DND-41 (cell line): ENCODE results near the gene SELENOH.

Experiments
- ATAC-seq: fragments of 200-7000 bp; cut with Tn5 transposase; 3 replicates; pipeline ENCODE4 v1.9.1; 2021; ENCODE audit warnings: low read depth; ENCODE audit not compliant: insufficient read depth
- DNase-seq: peaks from one replicate; pipeline ENCODE4 v3.0.0-alpha.2; 2020
- H2AFZ ChIP-seq: 2 replicates; pipeline ENCODE4 v1.6.0; 2012; ENCODE audit warnings: low read depth, low read length
- H3K27ac ChIP-seq: 2 replicates; pipeline ENCODE4 v1.5.1; 2012; ENCODE audit warnings: low read length, inconsistent platforms
- H3K27me3 ChIP-seq: fragments of 200-600 bp; sonication (generic); 2 replicates; pipeline ENCODE4 v1.6.0; 2012; ENCODE audit warnings: low read length, mild to moderate bottlenecking, inconsistent platforms; ENCODE audit not compliant: insufficient read depth, poor library complexity
- H3K36me3 ChIP-seq: 2 replicates; pipeline ENCODE4 v1.5.1; 2012; ENCODE audit warnings: low read length, inconsistent platforms; ENCODE audit not compliant: insufficient read depth
- H3K4me1 ChIP-seq: 2 replicates; pipeline ENCODE4 v1.5.1; 2012; ENCODE audit warnings: mild to moderate bottlenecking, low read length; ENCODE audit not compliant: insufficient read depth
- H3K4me2 ChIP-seq: 2 replicates; pipeline ENCODE4 v1.6.0; 2012; ENCODE audit warnings: mild to moderate bottlenecking, moderate library complexity, low read length, inconsistent platforms; ENCODE audit not compliant: insufficient read depth
- H3K4me3 ChIP-seq, 2 experiments: fragments of 200-600 bp in 1 of 2; shearing (Covaris generic) in 1 of 2; 2 replicates each; pipeline ENCODE4 v1.5.1; 2012 to 2016; ENCODE audit warnings: inconsistent platforms in 2 of 2, low read length in 2 of 2, mild to moderate bottlenecking in 2 of 2, low read depth in 1 of 2, moderate library complexity in 1 of 2
- H3K79me2 ChIP-seq: 2 replicates; pipeline ENCODE4 v1.6.0; 2012; ENCODE audit warnings: low read length, inconsistent platforms; ENCODE audit not compliant: insufficient read depth
- H3K9ac ChIP-seq: 2 replicates; pipeline ENCODE4 v1.6.0; 2012; ENCODE audit warnings: low read depth, mild to moderate bottlenecking, inconsistent platforms, low read length, moderate library complexity
- H3K9me3 ChIP-seq: 2 replicates; pipeline ENCODE4 v1.5.1; 2012; ENCODE audit warnings: low read length, moderate library complexity, mild to moderate bottlenecking, inconsistent platforms; ENCODE audit not compliant: insufficient read depth, severe bottlenecking
- H4K20me1 ChIP-seq: 2 replicates; pipeline ENCODE4 v1.6.0; 2012; ENCODE audit warnings: low read length; ENCODE audit not compliant: insufficient read depth
- CTCF ChIP-seq: IDR thresholded peaks from 2 replicates; pipeline ENCODE4 v1.5.1; 2012; ENCODE audit warnings: borderline replicate concordance, low read length, moderate library complexity, mild to moderate bottlenecking; ENCODE audit not compliant: poor library complexity, severe bottlenecking; ENCODE audit errors: extremely low read depth
- EZH2 ChIP-seq: IDR thresholded peaks from 3 replicates; pipeline ENCODE4 v1.6.1; 2012; ENCODE audit warnings: borderline replicate concordance, low read depth, mild to moderate bottlenecking, moderate library complexity, low read length, inconsistent platforms; ENCODE audit not compliant: severe bottlenecking

Gene SELENOH

DNA sequence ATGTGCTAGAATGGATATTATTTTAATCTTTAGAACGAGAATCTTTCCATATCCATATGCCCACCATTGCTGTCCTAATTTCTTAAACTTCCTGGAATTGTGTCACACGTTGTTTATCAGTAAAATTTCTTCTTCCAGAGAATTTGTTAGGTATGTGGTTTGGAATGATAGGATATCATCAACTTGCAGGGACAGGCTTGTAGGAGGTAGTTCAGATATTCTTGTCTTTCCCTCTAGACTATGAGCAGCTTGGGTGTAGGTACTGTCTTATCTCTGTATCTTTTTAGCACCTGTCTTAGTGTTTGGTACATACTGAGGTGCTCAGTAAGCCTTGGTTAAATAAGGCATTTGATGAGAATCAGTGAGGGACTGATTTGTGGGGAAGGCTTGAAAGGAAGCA, 23.7 kb downstream of the SELENOH start:
- ATAC-seq (no peak), DNase-seq (no peak)
- H3K4me1 ChIP-seq: peaks cover 11% of the 10 kb centered on the region; the same call in 1 of the 2 replicates
- H3K27me3 ChIP-seq: no peaks in the 10 kb centered on the region
- no peaks in the 10 kb centered on the region for H3K36me3 ChIP-seq
- H3K4me2 ChIP-seq: peak overlapping the region; percentile 57; the same call in 1 of the 2 replicates
- H4K20me1 ChIP-seq: no peaks in the 10 kb centered on the region
- H3K9me3 ChIP-seq: no peaks in the 10 kb centered on the region
- H2AFZ ChIP-seq: no peak overlapping the region
- H3K27ac ChIP-seq: no peak overlapping the region
- TF ChIP-seq CTCF: no peak
- H3K79me2 ChIP-seq: peaks cover 58% of the 10 kb centered on the region
- no peak overlapping the region for H3K9ac ChIP-seq
- no peak overlapping the region for H3K4me3 ChIP-seq

DNA sequence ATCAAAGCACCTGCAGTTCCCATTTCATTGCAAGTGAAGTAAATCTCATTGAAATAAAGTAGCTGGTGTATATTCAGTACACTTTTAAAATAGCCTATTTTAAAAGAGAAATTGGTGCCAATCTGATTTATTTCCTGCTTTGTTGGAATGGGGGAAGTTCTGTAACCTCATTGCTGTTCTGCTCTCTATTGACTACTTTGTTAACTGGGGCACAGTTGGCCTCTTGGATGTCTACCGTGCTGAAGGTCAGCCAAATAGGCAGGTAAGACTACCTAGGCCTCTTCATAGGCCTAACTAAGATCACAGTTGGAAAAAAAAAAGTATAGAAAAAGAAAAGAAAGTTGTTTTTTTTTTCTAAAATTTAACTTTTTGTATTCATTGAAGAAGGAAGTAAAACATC, 29.5 kb downstream of the SELENOH start:
- Histone ChIP-seq H3K4me3 (no peak overlapping the region), H3K27me3 (no peaks in the 10 kb centered on the region), H2AFZ (no peak overlapping the region), H4K20me1 (no peaks in the 10 kb centered on the region), H3K36me3 (no peaks in the 10 kb centered on the region), H3K4me2 (no peak overlapping the region), H3K27ac (no peak overlapping the region), H3K79me2 (peaks cover 35% of the 10 kb centered on the region), H3K4me1 (peaks cover under 1% of the 10 kb centered on the region), H3K9ac (no peak overlapping the region), H3K9me3 (no peaks in the 10 kb centered on the region)
- TF ChIP-seq CTCF: no peak
- no peak for TF ChIP-seq EZH2
- no peak for ATAC-seq
- no peak for DNase-seq

GRCh38 chr11:57771365-57771764, 30.1 kb downstream of the SELENOH start:
- Histone ChIP-seq H2AFZ (no peak overlapping the region), H3K4me2 (no peak overlapping the region), H4K20me1 (no peaks in the 10 kb centered on the region), H3K36me3 (no peaks in the 10 kb centered on the region), H3K9ac (no peak overlapping the region), H3K9me3 (no peaks in the 10 kb centered on the region), H3K27me3 (no peaks in the 10 kb centered on the region), H3K4me1 (peaks cover 6% of the 10 kb centered on the region), H3K79me2 (peaks cover 38% of the 10 kb centered on the region), H3K4me3 (no peak overlapping the region), H3K27ac (no peak overlapping the region)
- no peak for ATAC-seq
- no peak for DNase-seq
- TF ChIP-seq EZH2 (no peak), CTCF (no peak)

- Histone ChIP-seq H3K27me3 (no peaks in the 10 kb centered on the region), H2AFZ (no peak overlapping the region), H3K36me3 (no peaks in the 10 kb centered on the region), H3K27ac (no peak overlapping the region), H3K4me2 (no peak overlapping the region), H4K20me1 (no peaks in the 10 kb centered on the region), H3K4me3 (no peak overlapping the region), H3K9ac (no peak overlapping the region), H3K79me2 (peaks cover 33% of the 10 kb centered on the region; the same call in 1 of the 2 replicates), H3K9me3 (no peaks in the 10 kb centered on the region), H3K4me1 (peaks cover 12% of the 10 kb centered on the region)
- no peak for TF ChIP-seq EZH2
- TF ChIP-seq CTCF: no peak
- no peak for DNase-seq
- no peak for ATAC-seq
Observed at GRCh38 chr11:57772562-57772961, 31.3 kb downstream of the SELENOH start.
